ENCODE results near the gene ACVR2A. TPM values are rescaled to one million over a fixed set of nuclear protein-coding genes. Genes with fewer than 3 reads are reported as not detected.

Gene ACVR2A
- total RNA-seq, 1 experiment from 2014 or later, result 8.2 TPM

DNA sequence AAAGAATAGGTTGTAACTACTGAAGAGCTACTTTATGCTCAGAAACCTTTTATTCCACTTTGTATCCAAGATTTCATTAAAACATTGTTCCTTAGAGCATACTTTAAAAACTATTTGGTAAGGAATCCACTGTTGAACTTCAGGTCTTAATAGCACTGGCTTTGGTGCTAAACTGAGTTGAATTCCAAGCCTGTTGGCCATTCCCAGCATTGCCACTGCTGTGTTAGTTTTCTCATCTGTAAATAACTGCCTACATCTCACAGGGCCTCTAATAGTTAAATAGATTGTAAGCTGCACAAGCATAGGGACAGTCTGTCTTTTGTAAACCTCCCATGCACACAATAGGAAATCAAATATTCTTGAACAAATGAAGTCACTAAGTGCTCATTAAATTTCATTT, 89.1 kb downstream of the ACVR2A start:
- Histone ChIP-seq H3K27ac (ENCODE audit: low read length) (no peak overlapping the region), H3K9me3 (ENCODE audit: control insufficient read depth, insufficient read depth, low read depth, low read length) (no peaks in the 10 kb centered on the region), H3K27me3 (ENCODE audit: control insufficient read depth, insufficient read depth, low read length) (no peaks in the 10 kb centered on the region), H3K4me1 (ENCODE audit: control insufficient read depth, insufficient read depth, low read length) (no peaks in the 10 kb centered on the region), H3K36me3 (ENCODE audit: control insufficient read depth, insufficient read depth, low read length) (peaks cover 17% of the 10 kb centered on the region), H3K4me3 (ENCODE audit: low read depth in 2 of 2, low read length in 2 of 2) (no peak overlapping the region)
- intact Hi-C loops (cut with micrococcal nuclease; ENCODE audit: unreplicated experiment) (no loop called here), in situ Hi-C loops (cut with HindIII; ENCODE audit: low pct_unique_long_range_greater_than_20kb, low sequenced_read_pairs) (no loop called here)
- BruUV-seq (replicated peaks), result no TSS peak
- ChIA-PET POLR2A (no interaction called here), CTCF (no interaction called here)
- DNase-seq (ENCODE audit: low read depth, low spot score), result no peak
- no peak for ATAC-seq
- TF ChIP-seq POLR2AphosphoS5 (IDR thresholded peaks at IDR 0.05; ENCODE audit: low read depth, low read length) (no peak), SIN3A (IDR thresholded peaks at IDR 0.05; ENCODE audit: borderline replicate concordance, insufficient read depth, low read depth, low read length) (no peak), TCF7L2 (IDR thresholded peaks at IDR 0.05; ENCODE audit: low read depth, low read length) (no peak)
- TF ChIP-seq, protein P1, sequence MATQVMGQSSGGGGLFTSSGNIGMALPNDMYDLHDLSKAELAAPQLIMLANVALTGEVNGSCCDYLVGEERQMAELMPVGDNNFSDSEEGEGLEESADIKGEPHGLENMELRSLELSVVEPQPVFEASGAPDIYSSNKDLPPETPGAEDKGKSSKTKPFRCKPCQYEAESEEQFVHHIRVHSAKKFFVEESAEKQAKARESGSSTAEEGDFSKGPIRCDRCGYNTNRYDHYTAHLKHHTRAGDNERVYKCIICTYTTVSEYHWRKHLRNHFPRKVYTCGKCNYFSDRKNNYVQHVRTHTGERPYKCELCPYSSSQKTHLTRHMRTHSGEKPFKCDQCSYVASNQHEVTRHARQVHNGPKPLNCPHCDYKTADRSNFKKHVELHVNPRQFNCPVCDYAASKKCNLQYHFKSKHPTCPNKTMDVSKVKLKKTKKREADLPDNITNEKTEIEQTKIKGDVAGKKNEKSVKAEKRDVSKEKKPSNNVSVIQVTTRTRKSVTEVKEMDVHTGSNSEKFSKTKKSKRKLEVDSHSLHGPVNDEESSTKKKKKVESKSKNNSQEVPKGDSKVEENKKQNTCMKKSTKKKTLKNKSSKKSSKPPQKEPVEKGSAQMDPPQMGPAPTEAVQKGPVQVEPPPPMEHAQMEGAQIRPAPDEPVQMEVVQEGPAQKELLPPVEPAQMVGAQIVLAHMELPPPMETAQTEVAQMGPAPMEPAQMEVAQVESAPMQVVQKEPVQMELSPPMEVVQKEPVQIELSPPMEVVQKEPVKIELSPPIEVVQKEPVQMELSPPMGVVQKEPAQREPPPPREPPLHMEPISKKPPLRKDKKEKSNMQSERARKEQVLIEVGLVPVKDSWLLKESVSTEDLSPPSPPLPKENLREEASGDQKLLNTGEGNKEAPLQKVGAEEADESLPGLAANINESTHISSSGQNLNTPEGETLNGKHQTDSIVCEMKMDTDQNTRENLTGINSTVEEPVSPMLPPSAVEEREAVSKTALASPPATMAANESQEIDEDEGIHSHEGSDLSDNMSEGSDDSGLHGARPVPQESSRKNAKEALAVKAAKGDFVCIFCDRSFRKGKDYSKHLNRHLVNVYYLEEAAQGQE (IDR thresholded peaks at IDR 0.05; ENCODE audit: insufficient read depth in 1 of 2, low read depth in 2 of 2, low read length in 1 of 2), result no peak
- TF ChIP-seq, protein P2, sequence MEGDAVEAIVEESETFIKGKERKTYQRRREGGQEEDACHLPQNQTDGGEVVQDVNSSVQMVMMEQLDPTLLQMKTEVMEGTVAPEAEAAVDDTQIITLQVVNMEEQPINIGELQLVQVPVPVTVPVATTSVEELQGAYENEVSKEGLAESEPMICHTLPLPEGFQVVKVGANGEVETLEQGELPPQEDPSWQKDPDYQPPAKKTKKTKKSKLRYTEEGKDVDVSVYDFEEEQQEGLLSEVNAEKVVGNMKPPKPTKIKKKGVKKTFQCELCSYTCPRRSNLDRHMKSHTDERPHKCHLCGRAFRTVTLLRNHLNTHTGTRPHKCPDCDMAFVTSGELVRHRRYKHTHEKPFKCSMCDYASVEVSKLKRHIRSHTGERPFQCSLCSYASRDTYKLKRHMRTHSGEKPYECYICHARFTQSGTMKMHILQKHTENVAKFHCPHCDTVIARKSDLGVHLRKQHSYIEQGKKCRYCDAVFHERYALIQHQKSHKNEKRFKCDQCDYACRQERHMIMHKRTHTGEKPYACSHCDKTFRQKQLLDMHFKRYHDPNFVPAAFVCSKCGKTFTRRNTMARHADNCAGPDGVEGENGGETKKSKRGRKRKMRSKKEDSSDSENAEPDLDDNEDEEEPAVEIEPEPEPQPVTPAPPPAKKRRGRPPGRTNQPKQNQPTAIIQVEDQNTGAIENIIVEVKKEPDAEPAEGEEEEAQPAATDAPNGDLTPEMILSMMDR (IDR thresholded peaks at IDR 0.05), result no peak

DNA sequence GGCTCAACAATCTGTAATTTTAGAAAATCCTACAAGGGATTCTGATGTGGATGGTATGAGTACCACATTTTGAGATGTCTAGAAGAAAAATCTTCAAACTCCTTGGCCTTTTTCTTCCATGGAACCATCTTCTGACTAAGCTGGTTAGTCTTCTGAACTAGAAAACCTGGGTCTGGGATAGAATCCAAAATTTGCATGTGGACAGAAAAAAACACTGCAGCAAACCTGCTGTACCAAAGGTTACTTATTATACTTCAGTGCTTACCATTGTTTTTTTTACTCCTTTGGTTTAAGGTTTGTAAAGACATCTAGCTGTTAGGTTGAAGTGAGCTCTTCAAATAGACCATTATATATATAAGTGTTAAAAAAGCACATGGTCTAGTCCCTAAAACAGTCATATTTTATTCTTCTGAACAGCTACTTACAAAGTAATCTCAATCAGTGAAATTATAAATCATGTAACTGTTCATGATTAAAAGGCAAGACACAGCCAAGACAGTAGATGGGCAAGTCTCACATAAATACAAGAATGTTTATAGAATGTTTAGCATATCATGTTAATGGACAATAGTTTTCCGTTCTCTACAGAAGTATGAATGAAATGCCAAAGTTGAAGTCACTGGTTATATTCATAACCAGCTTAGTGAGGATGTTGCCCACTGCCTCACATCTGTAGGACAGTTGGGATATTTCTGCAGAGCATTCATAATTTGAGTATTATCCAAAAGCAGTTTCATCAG, 90.2 kb downstream of the ACVR2A start:
- H3K4me1 ChIP-seq (ENCODE audit: control insufficient read depth, insufficient read depth, low read length), result no peaks in the 10 kb centered on the region
- H3K36me3 ChIP-seq (ENCODE audit: control insufficient read depth, insufficient read depth, low read length), result peaks cover 17% of the 10 kb centered on the region
- intact Hi-C loops (cut with micrococcal nuclease; ENCODE audit: unreplicated experiment) (no loop called here), in situ Hi-C loops (cut with HindIII; ENCODE audit: low pct_unique_long_range_greater_than_20kb, low sequenced_read_pairs) (no loop called here)
- CTCF ChIA-PET, result no interaction called here
- no peak for DNase-seq (ENCODE audit: low read depth, low spot score)
- POLR2A ChIA-PET, result interaction anchor here (0.6 kb wide), 1 partner anchor 673 kb away, joined by 5 read pairs; no protein-coding TSS in a partner anchor
- no peaks in the 10 kb centered on the region for H3K9me3 ChIP-seq (ENCODE audit: control insufficient read depth, insufficient read depth, low read depth, low read length)
- ATAC-seq, result no peak
- no peaks in the 10 kb centered on the region for H3K27me3 ChIP-seq (ENCODE audit: control insufficient read depth, insufficient read depth, low read length)
- H3K4me3 ChIP-seq (ENCODE audit: low read depth in 2 of 2, low read length in 2 of 2), result no peak overlapping the region
- no TSS peak for BruUV-seq (replicated peaks)
- H3K27ac ChIP-seq (ENCODE audit: low read length), result no peak overlapping the region
- TF ChIP-seq, protein P2 (IDR thresholded peaks at IDR 0.05), result no peak
- no peak for TF ChIP-seq POLR2AphosphoS5 (IDR thresholded peaks at IDR 0.05; ENCODE audit: low read depth, low read length)
- no peak for TF ChIP-seq SIN3A (IDR thresholded peaks at IDR 0.05; ENCODE audit: borderline replicate concordance, insufficient read depth, low read depth, low read length)
- TF ChIP-seq TCF7L2 (IDR thresholded peaks at IDR 0.05; ENCODE audit: low read depth, low read length), result no peak
- TF ChIP-seq, protein P1 (IDR thresholded peaks at IDR 0.05; ENCODE audit: insufficient read depth in 1 of 2, low read depth in 2 of 2, low read length in 1 of 2), result no peak
